NCI-H345 treated with DMSO at 0.1 percent for 48 hours (cell line): ENCODE data around the gene TDRD10.
A peak's percentile ranks its signal among the peaks of the same experiment; 100 is the strongest.

Experiments used
- DNase-seq: peaks from one replicate; lab custom pipeline; 2025; ENCODE audit not compliant: unreplicated experiment; lab: John Stamatoyannopoulos, UW

The TDRD10 gene

GRCh38 chr1:154577346-154578057 is 75.5 kb downstream of the TDRD10 start:
- DNase-seq: no peak

DNA sequence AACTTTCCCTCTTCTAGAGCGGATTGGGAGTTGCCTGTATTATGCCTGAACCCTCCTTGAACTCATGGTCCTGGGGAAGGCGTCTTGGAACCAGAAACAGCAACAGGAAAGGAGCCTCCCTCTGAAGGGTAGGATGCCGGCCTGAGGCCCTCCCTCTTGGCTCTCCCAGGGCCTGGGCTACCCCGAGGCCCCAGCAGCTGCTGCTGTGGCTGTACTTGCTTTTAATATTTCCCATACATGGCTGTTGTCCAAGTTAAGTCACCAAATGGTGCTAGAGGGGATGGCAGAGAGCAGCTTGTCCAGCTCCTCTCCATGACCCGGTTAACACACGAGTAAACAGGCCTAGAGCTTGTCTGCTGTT is 76.0 kb downstream of the TDRD10 start:
- DNase-seq: no peak

DNA sequence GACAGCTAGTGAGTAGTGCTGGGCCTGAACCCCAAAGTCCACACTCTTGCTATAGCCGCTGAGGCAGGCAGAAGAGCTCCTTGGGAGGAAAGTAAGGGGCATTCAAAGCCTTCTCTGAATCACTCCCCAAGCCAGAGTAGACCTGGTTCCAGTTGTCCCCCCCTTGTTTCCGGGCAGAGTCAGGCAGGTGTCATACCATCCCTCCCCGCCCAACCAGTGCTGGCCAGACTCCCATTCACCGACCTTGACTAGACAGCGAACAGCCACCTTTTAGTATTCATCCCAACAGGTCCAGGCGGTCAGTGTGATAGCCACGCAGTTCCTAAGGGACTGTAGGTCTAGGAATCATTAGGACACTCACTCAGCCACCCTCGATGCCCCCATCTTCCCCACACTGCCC is 77.4 kb downstream of the TDRD10 start:
- DNase-seq: no peak

GRCh38 chr1:154581766-154582165 is 79.7 kb downstream of the TDRD10 start:
- no peak for DNase-seq

- no peak for DNase-seq
These were observed 80.9 kb downstream of the TDRD10 start for GRCh38 chr1:154582885-154583284.

DNA sequence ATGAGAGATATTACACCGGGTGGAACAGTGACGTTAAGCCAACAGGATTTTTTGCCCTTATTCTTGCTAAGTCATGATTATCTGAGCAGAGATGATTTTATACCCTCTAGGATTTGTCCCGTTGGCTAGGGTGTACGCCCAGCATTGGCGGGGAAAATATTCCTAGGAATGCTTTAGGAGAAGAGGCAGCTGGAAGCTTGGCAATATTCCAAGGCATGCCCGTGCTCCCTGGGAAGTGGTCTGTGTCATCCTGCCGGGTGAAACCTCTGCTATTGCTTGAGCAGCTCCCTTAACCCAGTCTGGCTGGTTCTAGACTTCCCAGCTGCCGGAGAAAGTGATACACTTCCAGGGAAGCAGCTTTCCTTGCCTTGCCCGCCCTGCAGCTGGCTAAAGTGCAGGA is 81.8 kb downstream of the TDRD10 start:
- peak; percentile 15 for DNase-seq

GRCh38 chr1:154584267-154584994 is 82.4 kb downstream of the TDRD10 start:
- DNase-seq: no peak

GRCh38 chr1:154586231-154586630 is 84.2 kb downstream of the TDRD10 start:
- no peak for DNase-seq

DNA sequence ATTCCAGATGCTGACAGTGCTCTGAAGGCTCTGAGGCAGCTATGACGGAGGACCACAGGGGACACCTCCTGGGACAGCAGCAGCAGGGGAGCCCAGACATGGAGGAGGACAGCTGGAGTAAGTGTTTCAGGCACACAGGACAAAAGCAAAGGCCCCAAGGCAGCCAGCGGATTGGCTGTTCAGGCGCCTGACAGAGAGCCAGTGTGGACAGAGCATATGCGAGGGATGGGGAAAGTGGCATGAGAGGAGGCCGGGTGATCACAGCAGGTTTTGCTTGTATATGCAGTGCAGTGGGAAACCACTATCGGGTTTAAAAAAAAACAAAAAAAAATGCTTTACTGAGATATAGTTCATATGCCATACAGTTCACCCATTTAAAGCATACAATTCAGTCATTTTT is 84.6 kb downstream of the TDRD10 start:
- DNase-seq: no peak

GRCh38 chr1:154589780-154590179 is 87.8 kb downstream of the TDRD10 start:
- DNase-seq: no peak

GRCh38 chr1:154590756-154591155 is 88.7 kb downstream of the TDRD10 start:
- DNase-seq: no peak

- DNase-seq: no peak
These were observed 89.2 kb downstream of the TDRD10 start for GRCh38 chr1:154591206-154591605.

DNA sequence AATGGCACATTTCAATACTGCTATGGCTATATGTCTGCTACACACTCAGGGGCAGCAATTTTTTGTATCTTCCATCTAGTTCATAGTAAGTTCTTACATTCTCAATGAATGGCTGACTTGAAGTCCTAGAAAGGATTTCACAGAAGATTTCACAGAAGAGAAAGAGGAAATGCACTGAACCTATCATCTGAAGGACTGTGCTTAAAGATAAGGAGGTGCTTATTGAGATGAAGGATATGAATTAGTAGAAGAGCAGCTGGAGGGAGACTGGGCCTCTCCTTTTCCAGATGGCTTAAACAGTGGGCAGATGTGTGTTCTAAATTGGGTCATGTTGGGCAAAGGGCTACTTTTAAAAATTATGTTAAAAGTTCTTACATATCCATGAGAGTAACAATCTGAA is 91.4 kb downstream of the TDRD10 start:
- no peak for DNase-seq

DNA sequence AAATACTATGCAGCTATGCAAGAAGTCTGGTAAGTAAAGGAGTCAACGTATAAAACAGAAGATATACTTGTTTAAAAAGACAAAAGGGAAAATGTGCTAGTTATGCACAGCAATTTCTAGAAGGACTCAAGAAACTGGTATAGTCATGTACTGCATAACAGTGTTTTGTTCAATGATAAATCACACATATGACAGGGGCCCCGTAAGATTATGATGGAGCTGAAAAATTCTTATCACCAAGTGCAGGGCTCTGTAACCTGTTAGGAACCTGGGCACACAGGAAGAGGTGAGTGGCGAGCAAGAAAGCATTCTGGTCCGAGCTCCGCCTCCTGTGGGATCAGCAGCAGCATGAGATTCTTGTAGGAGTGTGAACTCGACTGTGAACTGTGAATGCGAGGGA is 92.8 kb downstream of the TDRD10 start:
- DNase-seq: no peak

- DNase-seq: no peak
These were observed 93.6 kb downstream of the TDRD10 start for GRCh38 chr1:154595621-154596020.
